ENCODE results near the gene CCDC157. TPM values are rescaled to one million over a fixed set of nuclear protein-coding genes. Genes with fewer than 3 reads are reported as not detected.

The CCDC157 gene
- total RNA-seq: 1 to 10 TPM; 1.1 to 1.5 TPM

- intact Hi-C loops (cut with micrococcal nuclease): loop anchor here (1.0 to 5.0 kb wide), 7 partner anchors 9 to 236 kb away; partner anchors contain the start of genes CASTOR1, MTFP1, PES1 and RNF215
- peak within 1 kb of the TSS; percentile 92 for H3K4me3 Mint-ChIP-seq
- H3K27me3 Mint-ChIP-seq (ENCODE audit: low read depth): no peaks in the 10 kb centered on the region
- peak within 1 kb of the TSS; percentile 84 for H3K27ac Mint-ChIP-seq
- CTCF ChIA-PET: interaction anchor here (0.6 to 3.1 kb wide), 7 partner anchors 31 to 95 kb away, joined by 3 to 7 read pairs (median 3); partner anchors contain the start of gene RNF215
- peaks cover 50% of the 10 kb centered on the region for H3K4me1 Mint-ChIP-seq (ENCODE audit: low read depth)
- peaks cover 24% of the 10 kb centered on the region for H3K36me3 Mint-ChIP-seq (ENCODE audit: low read depth)
- peak; percentile 87 for DNase-seq
- no peaks in the 10 kb centered on the region for H3K9me3 Mint-ChIP-seq
Measured at GRCh38 chr22:30356449-30357235, at the start of gene CCDC157, which contains the start of gene SF3A1. Gene CCDC157, plus strand, starts transcription at chr22:30357007. Its CDS starts 8,994 bp downstream, at chr22:30366001. Gene SF3A1, minus strand, starts transcription at chr22:30356894. Its CDS starts 102 bp downstream, at chr22:30356792.

GRCh38 chr22:30307041-30307574, 49.7 kb upstream of the CCDC157 start:
- Mint-ChIP-seq H3K4me1 (ENCODE audit: low read depth) (peaks cover 98% of the 10 kb centered on the region), H3K27ac (peak overlapping the region; percentile 97), H3K36me3 (ENCODE audit: low read depth) (peaks cover 3% of the 10 kb centered on the region), H3K27me3 (ENCODE audit: low read depth) (no peaks in the 10 kb centered on the region), H3K9me3 (no peaks in the 10 kb centered on the region), H3K4me3 (peak overlapping the region; percentile 70)
- intact Hi-C loops (cut with micrococcal nuclease): no loop called here
- DNase-seq: no peak
- CTCF ChIA-PET: interaction anchor here (2.6 to 3.6 kb wide), 2 partner anchors 17 to 19 kb away, joined by 8 to 10 read pairs; no protein-coding TSS in a partner anchor

- intact Hi-C loops (cut with micrococcal nuclease): no loop called here
- DNase-seq: no peak
- Mint-ChIP-seq H3K27ac (peak overlapping the region; percentile 97), H3K36me3 (ENCODE audit: low read depth) (peaks cover 6% of the 10 kb centered on the region), H3K27me3 (ENCODE audit: low read depth) (no peaks in the 10 kb centered on the region), H3K4me3 (no peak overlapping the region), H3K9me3 (no peaks in the 10 kb centered on the region), H3K4me1 (ENCODE audit: low read depth) (peaks cover 98% of the 10 kb centered on the region)
- CTCF ChIA-PET: interaction anchor here (2.6 to 3.6 kb wide), 2 partner anchors 16 to 20 kb away, joined by 8 to 10 read pairs; no protein-coding TSS in a partner anchor
Measured at GRCh38 chr22:30308093-30308492, 48.7 kb upstream of the CCDC157 start.

GRCh38 chr22:30308518-30309230, 48.1 kb upstream of the CCDC157 start:
- Mint-ChIP-seq H3K9me3 (no peaks in the 10 kb centered on the region), H3K4me3 (no peak overlapping the region), H3K27me3 (ENCODE audit: low read depth) (no peaks in the 10 kb centered on the region), H3K27ac (peak overlapping the region; percentile 97), H3K4me1 (ENCODE audit: low read depth) (peaks cover 96% of the 10 kb centered on the region), H3K36me3 (ENCODE audit: low read depth) (peaks cover 7% of the 10 kb centered on the region)
- peak; percentile 70 for DNase-seq
- intact Hi-C loops (cut with micrococcal nuclease): no loop called here
- CTCF ChIA-PET: interaction anchor here (2.6 to 3.6 kb wide), 2 partner anchors 16 to 21 kb away, joined by 8 to 10 read pairs; no protein-coding TSS in a partner anchor

- intact Hi-C loops (cut with micrococcal nuclease): loop anchor here (5.0 to 10.0 kb wide), 2 partner anchors 123 to 295 kb away; partner anchors contain the start of gene TCN2
- peak overlapping the region; percentile 97 for H3K27ac Mint-ChIP-seq
- peaks cover 96% of the 10 kb centered on the region for H3K4me1 Mint-ChIP-seq (ENCODE audit: low read depth)
- H3K9me3 Mint-ChIP-seq: no peaks in the 10 kb centered on the region
- peaks cover 9% of the 10 kb centered on the region for H3K36me3 Mint-ChIP-seq (ENCODE audit: low read depth)
- CTCF ChIA-PET: interaction anchor here (0.6 to 1.0 kb wide), 4 partner anchors 19 to 205 kb away, joined by 3 read pairs; partner anchors contain the start of gene CASTOR1
- no peak overlapping the region for H3K4me3 Mint-ChIP-seq
- H3K27me3 Mint-ChIP-seq (ENCODE audit: low read depth): no peaks in the 10 kb centered on the region
- no peak for DNase-seq
Measured at GRCh38 chr22:30309951-30310741, 46.7 kb upstream of the CCDC157 start.

GRCh38 chr22:30310881-30311771, 45.7 kb upstream of the CCDC157 start:
- no peak for DNase-seq
- intact Hi-C loops (cut with micrococcal nuclease): loop anchor here (5.0 to 10.0 kb wide), 2 partner anchors 124 to 294 kb away; partner anchors contain the start of gene TCN2
- peaks cover 96% of the 10 kb centered on the region for H3K4me1 Mint-ChIP-seq (ENCODE audit: low read depth)
- no peak overlapping the region for H3K4me3 Mint-ChIP-seq
- no peaks in the 10 kb centered on the region for H3K27me3 Mint-ChIP-seq (ENCODE audit: low read depth)
- H3K27ac Mint-ChIP-seq: peak overlapping the region; percentile 97
- H3K9me3 Mint-ChIP-seq: no peaks in the 10 kb centered on the region
- H3K36me3 Mint-ChIP-seq (ENCODE audit: low read depth): peaks cover 11% of the 10 kb centered on the region
- CTCF ChIA-PET: interaction anchor here (0.8 to 1.4 kb wide), 3 partner anchors 20 to 25 kb away, joined by 3 read pairs; partner anchors contain the start of gene CASTOR1

- Mint-ChIP-seq H3K36me3 (ENCODE audit: low read depth) (peaks cover 11% of the 10 kb centered on the region), H3K27me3 (ENCODE audit: low read depth) (no peaks in the 10 kb centered on the region), H3K4me1 (ENCODE audit: low read depth) (peaks cover 92% of the 10 kb centered on the region), H3K9me3 (no peaks in the 10 kb centered on the region), H3K27ac (peak overlapping the region; percentile 89), H3K4me3 (no peak overlapping the region)
- peak; percentile 67 for DNase-seq
- intact Hi-C loops (cut with micrococcal nuclease): loop anchor here (1.0 to 10.0 kb wide), 3 partner anchors 12 to 293 kb away; partner anchors contain the start of gene TCN2
- CTCF ChIA-PET: interaction anchor here (1.4 to 7.3 kb wide), 2 partner anchors 24 to 26 kb away, joined by 3 to 30 read pairs; partner anchors contain the start of gene CASTOR1
Measured at GRCh38 chr22:30312053-30312452, 44.8 kb upstream of the CCDC157 start.

GRCh38 chr22:30313527-30314363, 43.1 kb upstream of the CCDC157 start:
- DNase-seq: no peak
- Mint-ChIP-seq H3K4me3 (no peak overlapping the region), H3K4me1 (ENCODE audit: low read depth) (peaks cover 93% of the 10 kb centered on the region), H3K27ac (peak overlapping the region; percentile 85), H3K9me3 (no peaks in the 10 kb centered on the region), H3K36me3 (ENCODE audit: low read depth) (peaks cover 11% of the 10 kb centered on the region), H3K27me3 (ENCODE audit: low read depth) (no peaks in the 10 kb centered on the region)
- CTCF ChIA-PET: interaction anchor here (0.6 to 7.3 kb wide), 6 partner anchors 9 to 76 kb away, joined by 3 to 30 read pairs (median 5); partner anchors contain the start of gene CASTOR1
- intact Hi-C loops (cut with micrococcal nuclease): loop anchor here (5.0 to 10.0 kb wide), 2 partner anchors 126 to 291 kb away; partner anchors contain the start of gene TCN2

GRCh38 chr22:30314915-30315314, 41.9 kb upstream of the CCDC157 start:
- Mint-ChIP-seq H3K27me3 (ENCODE audit: low read depth) (no peaks in the 10 kb centered on the region), H3K36me3 (ENCODE audit: low read depth) (peaks cover 11% of the 10 kb centered on the region), H3K4me3 (no peak overlapping the region), H3K9me3 (no peaks in the 10 kb centered on the region), H3K4me1 (ENCODE audit: low read depth) (peaks cover 93% of the 10 kb centered on the region), H3K27ac (peak overlapping the region; percentile 85)
- peak; percentile 76 for DNase-seq
- intact Hi-C loops (cut with micrococcal nuclease): loop anchor here (1.0 to 10.0 kb wide), 3 partner anchors 9 to 290 kb away; partner anchors contain the start of gene TCN2
- CTCF ChIA-PET: interaction anchor here (1.8 to 7.3 kb wide), 2 partner anchors 10 to 27 kb away, joined by 6 to 30 read pairs; partner anchors contain the start of gene CASTOR1
